DMS 273 treated with DMSO at 0.1 percent for 48 hours (cell line): Measurements from ENCODE around the gene CBFB.
"Not testable (repeated sequence)": the region's sequence is repeated elsewhere in the genome, so short reads cannot be mapped to it uniquely, and the experiment has no call there.

Experiments
- DNase-seq: peaks from one replicate; lab custom pipeline; 2025; lab: John Stamatoyannopoulos, UW

CBFB gene

DNA sequence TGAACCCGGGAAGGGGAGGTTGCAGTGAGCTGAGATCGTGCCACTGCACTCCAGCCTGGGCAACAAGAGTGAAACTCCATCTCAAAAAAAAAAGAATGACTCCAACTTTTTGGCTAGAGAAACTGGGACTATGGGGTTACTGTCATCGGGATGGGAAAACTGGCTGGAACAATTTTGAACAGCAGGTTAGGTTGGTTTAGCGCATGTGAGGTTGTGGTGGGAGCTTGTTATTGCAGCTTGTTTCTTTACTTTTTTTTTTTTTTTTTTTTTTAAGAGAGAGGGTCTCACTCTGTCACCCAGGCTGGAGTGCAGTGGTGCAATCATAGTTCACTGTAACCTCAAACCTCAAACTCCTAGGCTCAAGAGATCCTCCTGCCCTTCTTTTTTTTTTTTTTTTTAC, 12.6 kb downstream of the CBFB start:
- not testable (repeated sequence) for DNase-seq

DNA sequence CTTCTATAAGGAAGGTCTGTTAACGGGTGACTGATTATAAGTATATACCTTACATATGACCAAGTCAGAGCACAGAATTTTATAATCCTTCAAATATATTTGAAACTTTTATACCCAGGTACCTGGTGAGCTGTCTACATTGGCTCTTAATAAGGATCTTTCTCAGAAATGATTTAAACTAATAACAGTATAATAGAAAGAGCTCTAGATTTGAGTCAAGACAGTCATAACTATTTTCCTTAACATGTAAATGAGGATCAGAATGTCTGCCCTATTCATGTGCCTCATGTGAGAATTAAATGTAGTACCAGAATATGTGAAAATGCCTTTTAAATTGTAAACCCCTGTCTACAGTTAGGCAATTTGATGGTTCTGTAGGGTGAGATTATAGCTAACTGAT, 14.5 kb downstream of the CBFB start:
- no peak for DNase-seq

DNA sequence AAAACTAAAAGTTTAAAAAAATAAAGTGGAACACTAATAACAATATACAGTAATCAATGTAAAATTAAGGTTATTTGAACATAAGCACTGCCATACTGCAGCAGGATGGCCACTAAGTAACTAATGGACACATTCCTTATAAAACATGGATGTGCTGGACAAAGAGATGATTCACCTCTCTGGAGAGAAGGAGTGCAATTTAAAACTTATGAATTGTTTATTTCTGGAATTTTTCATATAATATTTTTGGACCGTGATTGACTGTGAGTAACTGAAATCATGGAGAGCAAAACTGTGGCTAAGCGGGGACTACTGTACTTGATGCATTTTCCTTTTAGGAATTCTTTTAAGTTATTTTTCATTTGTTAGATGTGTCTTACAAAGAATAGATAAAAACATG, 21.8 kb downstream of the CBFB start:
- DNase-seq: no peak

DNA sequence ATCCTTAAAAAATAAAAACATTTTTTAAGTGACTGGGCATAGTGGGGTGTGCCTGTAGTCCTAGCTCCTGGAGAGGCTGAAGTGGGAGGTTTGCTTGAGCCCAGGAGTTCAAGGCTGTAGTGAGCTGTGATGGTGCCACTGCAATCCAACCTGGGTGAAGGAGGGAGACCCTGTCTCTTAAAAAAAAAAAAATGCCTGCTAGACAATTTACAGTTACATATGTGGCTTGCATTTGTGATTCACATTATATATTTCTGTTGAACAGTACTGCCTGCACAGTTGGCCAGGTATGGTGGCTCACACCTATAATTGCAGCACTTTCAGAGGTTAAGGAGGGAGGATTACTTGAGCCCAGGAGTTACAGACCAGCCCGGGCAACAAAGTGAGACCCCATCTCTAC, 23.4 kb downstream of the CBFB start:
- DNase-seq: no peak

DNA sequence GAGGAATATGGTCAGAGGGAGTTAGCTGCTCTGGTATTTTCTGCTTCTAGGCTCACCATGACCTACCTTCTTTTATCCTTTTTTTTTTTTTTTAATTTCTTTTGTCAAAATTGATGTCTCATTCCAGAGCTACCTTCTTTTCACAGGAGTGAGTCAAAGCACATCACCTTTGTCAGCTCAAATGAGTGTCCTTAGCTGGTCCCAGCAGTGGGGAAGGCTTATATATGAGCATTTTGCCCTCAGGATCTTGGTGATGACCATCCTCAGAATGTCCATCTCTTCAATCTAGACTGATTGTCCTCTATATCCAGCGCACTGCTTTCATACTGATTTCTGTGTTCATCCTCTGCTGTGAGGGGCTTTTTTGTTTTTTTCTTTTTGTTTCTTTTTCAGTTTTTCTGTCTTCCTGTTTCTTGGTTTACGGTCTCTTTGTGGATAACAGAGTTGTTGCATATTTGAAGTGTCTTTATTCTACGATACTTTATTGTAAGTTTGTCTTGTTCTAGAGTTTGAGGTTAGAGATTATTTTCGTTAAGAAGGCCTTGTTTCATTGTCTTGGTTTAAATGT, 24.9 kb downstream of the CBFB start:
- no peak for DNase-seq

DNA sequence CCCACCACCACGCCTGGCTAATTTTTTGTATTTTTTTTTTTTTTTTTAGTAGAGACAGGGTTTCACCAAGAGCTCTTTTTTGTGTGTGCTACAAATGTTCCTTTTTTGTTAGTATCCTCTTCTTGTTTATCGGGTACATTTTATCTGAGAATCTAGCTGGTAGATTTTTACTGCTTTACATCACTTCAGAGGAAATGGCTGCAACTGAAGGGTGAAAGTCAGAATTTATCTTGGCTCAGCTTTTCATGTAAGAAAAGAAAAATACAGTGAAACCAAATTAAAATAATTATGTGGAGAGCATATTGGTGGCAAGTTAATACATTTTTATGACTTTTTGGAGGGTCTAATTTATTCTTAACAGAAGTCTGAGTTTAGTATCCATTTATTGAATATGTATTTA, 26.0 kb downstream of the CBFB start:
- no peak for DNase-seq

DNA sequence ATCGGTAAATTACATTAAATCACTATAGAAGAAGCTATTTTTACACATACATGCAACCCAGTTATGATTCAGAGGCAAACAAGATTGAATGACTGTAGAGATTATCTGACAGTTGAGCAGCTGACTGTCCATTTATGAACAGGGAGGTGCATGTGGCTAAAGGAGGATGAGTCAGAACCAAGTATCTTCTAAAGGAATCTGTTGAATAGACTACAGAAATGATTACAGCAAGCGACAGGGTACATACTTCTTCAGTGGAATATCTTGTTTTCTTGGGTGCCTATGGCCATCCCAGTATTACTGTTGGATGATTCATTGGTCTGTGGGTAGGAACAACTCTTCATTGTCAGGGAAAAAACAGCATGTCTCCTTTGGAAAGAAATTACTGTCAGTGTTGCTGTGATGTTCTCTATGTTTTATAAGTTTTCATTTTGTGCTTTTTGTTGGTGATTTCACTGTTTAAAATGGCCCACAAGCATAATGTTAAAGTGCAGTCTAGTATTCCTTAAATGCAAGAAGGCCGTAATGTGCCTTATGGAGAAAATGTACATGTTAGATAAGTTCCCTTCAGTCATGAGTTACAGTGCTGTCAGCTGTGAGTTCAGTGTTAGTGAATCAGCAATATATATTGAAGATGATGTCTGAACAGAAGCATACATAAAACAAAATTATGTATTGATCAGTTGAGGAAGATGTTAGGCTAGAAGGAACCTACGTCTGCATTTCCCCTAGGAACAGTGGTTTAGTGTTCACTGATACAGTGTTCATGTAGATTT, 27.0 kb downstream of the CBFB start:
- no peak for DNase-seq

DNA sequence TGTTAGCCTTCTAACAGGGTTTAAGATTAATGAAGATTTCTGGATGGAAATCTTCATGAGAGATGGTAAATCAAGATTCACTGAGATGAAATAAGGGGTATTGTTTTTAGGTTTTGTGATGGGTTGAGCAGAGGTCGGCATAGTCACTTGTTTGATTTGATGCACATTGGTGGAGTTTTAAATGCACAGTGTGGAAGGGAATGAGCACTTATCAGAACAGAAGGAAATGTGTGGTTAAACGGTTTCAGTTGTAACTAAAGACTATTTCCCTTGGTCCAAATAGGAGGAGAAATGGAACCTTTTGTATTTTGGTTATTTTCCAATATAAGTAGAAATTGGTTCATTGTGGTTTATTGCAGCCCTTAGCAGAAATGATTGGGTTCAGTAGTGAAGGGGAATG, 34.1 kb downstream of the CBFB start:
- DNase-seq: no peak

DNA sequence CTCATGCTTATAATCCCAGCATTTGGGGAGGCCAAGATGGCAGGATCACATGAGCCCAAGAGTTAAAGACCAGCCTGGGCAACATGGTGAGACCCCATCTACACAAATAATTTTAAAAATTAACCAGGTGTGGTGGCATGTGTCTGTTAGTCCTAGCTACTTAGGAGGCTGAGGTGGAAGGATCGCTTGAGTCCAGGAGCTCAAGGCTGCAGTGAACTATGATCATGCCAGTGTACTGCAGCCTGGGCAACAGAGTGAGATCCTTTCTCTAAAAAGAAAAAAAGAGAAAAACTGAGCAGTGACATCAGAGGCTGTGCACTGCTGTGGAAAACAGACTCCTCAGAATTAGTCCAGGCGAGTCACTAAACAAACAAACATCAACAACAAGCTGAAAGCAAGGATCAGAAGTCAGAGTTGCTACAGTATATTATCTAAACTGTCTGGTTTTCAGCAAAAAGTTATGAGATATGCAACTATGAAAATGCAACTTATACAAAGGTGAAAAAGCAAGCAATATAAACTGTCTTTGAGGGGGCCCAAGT, 39.3 kb downstream of the CBFB start:
- DNase-seq: no peak

DNA sequence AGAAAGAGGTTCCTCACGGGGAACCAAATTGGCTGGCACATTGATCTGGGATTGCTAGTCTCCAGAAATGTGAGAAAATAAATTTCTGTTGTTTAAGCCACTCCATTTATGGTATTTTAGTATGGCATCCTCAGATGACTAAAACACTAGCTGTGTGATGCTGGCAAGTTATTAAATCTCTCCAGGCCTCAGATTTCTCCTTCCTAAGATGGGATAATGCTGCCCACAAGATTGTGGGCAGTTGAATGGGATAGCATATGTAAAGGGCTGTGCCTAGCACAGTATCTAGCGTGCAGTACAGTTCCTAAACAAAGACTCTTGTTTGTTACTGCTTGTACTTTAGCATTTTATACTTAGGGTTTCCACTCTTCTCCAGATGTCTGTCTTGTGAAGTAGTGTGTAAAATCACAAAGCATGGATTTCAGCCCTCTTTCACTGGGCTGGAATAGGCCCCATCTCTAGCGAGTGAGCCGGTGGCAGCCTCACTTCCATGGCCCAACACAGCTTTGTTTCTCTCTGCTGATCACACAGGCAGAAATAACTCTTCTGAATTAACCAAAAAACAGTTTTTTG, 42.6 kb downstream of the CBFB start:
- no peak for DNase-seq

DNA sequence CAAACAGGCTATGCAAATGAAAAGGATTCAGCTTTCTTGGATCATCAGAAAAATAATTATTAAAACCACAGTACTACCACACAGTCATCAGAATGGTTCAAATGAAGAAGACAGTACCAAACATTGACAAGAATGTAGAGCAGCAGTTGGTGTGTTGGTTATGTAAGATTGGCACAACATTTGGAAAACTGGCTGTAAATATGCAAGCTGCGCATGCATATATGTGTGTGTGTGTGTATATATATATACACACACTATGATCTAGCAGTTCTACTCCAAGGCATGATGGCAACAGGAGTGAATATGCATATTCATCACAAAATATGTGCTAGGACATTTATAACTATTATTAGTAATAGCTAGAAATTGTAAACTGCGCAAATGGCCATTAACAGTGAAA, 46.4 kb downstream of the CBFB start:
- DNase-seq: no peak

DNA sequence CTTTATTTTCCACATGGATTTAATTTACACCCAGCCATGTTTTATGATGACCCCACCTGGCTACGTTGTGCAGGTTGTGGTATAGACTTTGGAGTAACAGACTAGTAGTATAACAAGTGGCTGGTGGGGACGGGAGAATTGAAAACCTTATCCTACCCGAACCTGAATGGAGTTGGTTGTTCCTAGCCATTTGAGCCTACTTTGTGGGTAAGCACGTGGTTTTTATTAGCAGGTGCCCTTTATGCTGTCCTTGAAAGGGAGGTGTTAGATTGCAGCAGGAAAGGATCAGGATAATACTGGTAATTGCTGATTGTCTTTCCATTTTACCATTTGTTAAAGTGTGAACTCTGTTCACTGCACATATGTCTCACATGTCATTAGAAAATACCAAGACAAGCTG, 48.9 kb downstream of the CBFB start:
- DNase-seq: no peak

DNA sequence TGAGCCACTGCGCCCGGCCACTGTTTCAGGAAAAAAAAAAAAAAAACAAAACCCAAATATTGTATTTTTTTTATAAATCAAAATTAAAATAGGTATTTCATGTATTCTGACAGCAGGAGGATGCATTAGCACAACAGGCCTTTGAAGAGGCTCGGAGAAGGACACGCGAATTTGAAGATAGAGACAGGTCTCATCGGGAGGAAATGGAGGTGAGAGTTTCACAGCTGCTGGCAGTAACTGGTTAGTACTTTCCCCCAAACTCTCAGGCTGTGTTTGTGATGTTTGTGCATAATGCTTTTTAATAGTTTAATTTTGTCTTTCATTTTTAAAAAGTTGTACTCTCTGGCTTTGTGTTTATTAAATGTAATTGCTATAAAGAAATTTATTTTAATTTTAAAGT, 53.2 kb downstream of the CBFB start:
- no peak for DNase-seq

DNA sequence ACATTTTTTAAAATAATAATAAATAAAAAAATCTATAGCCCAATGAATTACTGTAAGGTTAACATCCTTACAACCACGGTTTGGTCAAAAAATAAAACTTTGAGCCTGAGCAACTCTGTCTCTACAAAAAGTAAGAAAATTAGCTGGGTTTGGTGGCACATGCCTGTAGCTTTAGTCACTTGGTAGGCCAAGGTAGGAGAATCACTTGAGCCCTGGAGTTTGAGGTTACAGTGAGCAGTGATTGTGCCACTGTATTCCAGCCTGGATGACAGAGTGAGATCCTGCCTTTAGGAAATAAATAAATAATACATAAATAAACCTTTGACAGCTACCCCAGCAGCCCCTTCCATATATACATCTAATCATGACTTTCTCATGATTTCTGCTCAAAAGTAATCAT, 53.9 kb downstream of the CBFB start:
- no peak for DNase-seq

DNA sequence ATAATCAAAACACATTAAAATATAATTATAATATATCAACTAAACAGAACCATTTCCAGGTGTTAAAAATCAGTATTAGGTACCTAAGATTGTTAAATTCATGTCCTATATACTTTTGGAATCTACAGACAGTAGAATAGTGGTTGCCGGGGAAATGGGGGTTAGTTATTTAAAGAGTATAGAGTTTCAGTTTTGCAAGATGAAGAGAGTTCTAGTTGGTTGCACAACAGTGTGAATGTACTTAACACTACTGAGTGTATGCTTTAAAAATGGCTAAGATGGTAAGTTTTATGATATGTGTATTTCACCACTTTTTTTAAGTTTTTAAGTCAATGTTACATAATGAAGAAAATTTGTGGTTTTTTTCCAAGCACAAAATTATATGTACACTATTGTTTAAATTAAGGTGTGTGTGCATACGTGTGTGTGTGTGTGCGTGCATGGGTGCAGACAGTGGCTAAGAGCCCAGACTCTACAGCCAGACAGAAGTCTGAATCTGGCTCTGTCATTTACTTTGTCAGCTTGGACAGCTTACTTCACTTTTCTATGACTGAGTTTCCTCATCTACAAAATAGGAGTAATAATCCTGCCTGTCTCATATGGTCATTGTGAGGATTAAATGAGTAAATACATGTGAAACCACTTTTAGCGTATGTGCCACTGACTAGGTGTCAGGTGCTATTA, 55.5 kb downstream of the CBFB start:
- no peak for DNase-seq

DNA sequence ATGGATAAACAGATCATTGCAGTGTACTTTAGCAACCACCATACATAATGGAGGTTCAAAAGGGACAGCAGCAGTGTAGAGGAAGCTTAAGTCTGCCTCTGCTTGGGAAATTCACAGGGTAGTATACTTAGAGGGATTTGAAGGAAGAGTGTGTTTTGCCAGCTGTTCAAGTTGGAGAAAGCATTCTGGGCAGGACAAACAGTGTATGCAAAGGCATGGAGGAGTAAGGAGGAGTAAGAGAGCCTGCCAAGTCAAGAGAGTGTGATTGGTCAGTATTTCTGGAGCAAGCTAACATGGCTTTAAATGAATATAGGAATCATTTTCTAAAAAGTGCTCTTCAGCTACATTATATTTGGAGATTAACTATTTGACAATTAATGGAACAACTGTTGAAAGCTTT, 57.9 kb downstream of the CBFB start:
- DNase-seq: no peak

DNA sequence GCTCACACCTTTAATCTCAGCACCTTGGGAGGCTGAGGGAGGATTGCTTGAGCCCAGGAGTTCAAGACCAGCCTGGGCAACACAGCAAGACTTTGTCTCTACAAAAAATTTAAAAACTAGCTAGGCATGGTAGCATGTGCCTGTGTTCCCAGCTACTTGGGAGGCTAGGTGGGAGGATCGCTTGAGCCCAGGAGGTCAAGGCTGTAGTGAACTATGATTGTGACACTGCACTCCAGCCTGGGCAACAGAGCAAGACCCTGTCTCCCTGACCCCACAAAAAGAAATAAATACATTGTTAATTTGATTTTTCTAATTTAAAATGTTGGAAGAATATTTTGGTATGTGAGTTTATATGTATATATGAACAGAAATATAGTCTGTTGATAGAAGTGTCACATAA, 58.3 kb downstream of the CBFB start:
- DNase-seq: no peak

DNA sequence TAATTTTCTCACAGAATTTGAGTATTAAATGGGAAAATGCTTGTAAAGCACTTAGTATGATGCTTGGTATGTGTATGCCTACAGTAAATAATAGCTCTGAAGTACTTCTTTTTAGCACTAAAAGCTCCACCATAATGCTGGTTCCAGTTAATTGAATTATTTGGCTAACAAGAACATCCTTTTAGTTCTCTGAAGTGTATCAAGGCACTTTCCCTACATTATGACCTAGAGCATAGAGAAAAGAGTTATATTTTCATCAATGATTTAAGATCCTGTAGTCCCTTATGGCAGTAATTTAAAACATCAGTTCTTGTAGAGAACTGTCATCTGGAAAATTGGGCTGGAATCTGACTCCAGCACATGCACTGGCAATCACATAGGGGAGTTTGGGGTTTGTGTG, 58.9 kb downstream of the CBFB start:
- DNase-seq: no peak

DNA sequence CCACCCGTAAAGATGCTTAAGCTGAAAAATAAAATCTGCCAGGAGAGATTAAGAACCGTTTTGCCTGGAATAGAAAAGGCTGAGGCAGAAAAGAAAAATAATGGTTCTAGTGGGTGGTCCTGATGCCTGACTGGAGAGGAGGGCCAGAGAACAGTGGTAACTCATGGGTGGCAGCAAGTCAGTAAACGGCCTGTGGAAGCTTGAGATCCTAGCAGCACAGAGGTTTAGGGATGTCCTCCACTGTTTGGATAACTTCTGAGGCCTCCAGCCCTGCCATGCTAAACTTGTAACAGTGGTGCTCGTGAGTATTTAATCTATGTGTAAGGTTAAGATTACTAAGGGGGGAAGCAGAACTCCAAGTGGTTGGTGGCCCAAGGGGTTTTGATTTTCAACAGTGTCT, 59.6 kb downstream of the CBFB start:
- DNase-seq: no peak

DNA sequence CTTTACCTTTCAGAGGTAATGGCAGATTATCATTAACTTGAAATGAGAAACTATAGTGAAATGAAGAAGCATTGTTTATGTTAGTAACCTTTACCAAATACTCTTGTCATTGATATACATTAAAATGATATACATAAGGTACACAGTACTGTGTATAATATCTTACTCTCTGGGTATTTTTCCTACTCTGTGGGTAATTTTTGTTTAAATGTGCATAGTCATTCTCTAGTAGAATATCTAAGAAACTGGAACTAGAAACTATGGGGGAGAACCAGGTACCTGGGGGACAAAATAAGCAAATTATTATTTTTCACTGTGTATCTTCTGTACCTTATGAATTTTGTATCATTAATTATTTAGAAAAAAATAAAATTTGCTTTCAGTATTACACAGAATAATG, 60.2 kb downstream of the CBFB start:
- DNase-seq: no peak

DNA sequence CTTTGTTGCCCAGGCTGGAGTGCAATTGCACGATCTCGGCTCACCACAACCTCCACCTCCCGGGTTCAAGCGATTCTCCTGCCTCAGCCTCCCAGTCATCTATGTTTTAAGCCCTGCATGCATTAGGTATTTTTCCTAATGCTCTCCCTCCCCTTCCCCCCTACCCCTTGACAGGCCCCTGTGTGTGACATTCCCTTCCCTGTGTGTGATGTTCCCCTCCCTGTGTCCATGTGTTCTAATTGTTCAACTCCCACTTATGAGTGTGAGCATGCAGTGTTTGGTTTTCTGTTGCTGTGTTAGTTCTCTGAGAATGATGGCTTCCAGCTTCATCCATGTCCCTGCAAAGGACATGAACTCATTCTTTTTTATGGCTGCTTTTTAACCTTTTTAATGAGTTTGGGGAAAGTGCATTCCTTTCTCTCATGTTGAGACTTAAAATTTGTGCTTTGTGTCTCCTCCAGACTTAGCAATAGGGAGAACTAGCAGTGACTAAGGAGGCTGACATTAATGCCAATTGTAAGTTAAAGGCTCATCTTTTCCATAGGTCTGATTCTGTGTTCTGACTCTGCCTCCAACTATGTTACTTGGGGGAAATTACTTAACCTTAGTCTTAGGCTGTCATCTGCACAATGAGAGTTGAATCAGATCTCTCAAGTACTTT, 63.1 kb downstream of the CBFB start:
- no peak for DNase-seq

DNA sequence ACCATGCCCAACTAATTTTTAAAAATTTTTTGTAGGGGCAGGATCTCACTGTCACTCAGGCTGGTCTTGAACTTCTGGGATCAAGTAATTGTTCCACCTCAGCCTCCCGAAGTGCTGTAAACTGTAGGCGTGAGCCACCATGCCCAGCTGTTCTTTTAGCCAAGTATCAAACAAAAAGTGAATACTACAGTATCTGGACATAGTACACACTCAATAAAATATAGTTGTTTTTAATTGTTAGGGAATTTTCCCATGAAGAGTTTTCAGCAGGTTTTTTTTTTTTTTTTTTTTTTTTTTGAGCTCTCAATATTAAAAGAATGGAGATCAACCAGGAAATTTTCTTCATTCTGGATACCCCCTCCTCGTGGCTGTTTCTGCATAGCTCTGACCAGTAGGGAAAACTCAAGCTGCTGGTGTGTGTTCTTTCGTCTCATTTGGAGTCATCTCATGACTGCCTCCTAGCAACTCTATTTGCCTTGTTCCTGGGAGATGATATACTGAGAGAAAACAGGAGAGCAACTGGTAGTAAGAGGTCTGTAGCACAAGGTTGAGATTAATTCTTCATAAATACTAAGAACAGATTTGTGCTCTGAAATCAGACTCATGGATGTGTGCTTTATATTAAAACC, 64.3 kb downstream of the CBFB start:
- DNase-seq: no peak
